NCI-H1048 (cell line): ENCODE results near the gene SLC2A8.
A peak's percentile ranks its signal among the peaks of the same experiment; 100 is the strongest.

ENCODE experiments used
- DNase-seq: peaks from one replicate; lab custom pipeline; 2025; lab: John Stamatoyannopoulos, UW

SLC2A8 gene

DNA sequence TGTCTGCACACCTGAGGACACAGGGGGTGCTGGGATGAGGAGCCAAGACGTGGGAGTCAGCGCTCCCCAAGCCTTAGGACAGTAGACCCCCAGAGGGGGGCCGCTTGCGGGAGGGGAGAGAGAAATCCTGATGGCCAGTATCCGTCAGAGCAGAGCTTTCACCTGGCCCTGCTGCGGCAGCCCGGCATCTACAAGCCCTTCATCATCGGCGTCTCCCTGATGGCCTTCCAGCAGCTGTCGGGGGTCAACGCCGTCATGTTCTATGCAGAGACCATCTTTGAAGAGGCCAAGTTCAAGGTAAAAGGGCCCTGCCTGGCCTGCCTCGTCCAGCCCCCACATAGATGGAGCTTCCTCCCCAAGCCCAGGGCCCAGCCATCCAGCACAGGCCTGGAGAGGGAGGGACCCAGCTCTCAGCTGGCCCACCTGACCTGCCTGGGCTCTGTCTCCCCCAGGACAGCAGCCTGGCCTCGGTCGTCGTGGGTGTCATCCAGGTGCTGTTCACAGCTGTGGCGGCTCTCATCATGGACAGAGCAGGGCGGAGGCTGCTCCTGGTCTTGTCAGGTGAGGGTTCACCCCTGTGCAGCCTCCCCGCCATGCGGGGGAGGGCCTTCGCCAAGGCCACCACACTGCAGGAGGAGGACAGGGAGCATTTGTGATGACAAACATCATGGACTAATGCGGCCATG is 6.7 kb downstream of the SLC2A8 start:
- no peak for DNase-seq

- DNase-seq: no peak
These were observed 7.7 kb downstream of the SLC2A8 start for GRCh38 chr9:127404631-127405030.

DNA sequence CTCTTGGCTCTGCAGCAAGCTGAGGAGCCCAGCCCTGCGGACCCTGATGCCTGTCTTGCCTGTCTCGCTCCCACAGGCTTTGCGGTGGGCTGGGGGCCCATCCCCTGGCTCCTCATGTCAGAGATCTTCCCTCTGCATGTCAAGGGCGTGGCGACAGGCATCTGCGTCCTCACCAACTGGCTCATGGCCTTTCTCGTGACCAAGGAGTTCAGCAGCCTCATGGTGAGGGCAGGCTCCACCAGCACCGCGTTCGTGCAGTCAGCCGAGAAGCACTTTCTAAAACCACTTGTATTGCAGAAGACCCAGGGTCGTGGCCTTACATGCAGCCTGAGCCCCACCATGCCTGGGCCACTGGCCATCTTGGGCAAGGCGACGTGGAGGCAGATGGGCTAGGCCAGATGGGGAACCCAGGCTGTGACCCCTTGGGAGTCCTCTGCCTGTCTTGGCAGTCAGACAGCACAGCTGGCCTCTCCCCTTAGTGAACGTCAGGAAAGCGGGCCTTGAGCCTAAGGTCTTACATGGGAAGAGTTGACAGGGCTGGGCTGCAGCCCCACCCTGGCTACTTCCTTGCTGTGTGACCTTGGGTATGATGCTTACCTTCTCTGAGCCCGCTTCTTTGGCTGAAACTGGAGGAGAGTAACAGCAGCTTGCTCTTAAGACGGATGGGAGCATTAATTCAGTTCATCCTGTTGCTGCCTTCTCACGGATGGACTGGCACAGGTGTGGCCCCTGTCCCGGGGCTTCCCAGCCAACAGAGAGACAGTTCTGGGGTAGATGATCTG is 8.6 kb downstream of the SLC2A8 start:
- DNase-seq: no peak

DNA sequence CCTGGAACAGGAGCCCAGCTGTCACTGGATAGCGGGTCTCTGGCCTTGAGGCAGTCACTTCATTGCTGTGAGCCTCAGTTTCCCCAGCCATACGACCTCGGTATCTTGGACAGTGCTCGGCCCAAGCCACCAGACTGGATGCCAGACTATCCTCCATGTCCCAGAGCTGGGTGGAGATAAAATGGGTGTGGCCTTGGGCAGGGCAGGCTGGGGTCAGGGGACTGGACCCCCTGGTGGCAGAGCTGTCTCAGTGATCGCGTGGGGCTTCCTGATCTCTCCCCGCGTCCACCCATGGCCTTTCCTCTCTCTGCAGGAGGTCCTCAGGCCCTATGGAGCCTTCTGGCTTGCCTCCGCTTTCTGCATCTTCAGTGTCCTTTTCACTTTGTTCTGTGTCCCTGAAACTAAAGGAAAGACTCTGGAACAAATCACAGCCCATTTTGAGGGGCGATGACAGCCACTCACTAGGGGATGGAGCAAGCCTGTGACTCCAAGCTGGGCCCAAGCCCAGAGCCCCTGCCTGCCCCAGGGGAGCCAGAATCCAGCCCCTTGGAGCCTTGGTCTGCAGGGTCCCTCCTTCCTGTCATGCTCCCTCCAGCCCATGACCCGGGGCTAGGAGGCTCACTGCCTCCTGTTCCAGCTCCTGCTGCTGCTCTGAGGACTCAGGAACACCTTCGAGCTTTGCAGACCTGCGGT is 10.0 kb downstream of the SLC2A8 start:
- DNase-seq: no peak

DNA sequence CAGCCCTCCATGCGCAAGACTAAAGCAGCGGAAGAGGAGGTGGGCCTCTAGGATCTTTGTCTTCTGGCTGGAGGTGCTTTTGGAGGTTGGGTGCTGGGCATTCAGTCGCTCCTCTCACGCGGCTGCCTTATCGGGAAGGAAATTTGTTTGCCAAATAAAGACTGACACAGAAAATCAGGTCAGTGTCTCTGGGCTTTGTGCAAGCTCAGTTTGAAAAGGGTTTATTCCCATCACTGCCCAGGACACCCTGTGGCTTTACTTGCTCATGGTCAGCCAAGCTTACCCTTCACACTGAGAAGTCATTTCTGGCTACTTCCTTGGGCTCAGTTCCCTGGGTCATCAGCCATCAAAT is 10.5 kb downstream of the SLC2A8 start:
- no peak for DNase-seq

DNA sequence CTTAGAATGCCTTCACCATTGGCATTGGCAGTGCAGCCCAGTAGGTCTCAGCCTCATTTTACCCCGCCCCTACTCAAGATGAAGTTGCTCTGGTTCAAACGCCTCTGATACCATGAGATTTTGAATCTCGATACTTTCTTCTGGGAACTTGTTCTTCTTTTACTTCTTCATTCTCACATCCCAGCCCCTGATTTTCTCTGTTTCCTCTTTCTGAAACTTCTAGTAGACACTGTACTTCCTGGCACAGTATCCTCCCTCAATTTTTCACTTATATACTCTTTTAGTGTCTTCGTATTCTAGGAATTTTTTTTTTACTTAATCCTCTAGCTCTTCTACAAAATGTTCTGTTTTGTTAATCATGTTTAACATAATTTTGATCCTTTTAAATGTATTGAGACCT is 14.2 kb downstream of the SLC2A8 start:
- DNase-seq: no peak

DNA sequence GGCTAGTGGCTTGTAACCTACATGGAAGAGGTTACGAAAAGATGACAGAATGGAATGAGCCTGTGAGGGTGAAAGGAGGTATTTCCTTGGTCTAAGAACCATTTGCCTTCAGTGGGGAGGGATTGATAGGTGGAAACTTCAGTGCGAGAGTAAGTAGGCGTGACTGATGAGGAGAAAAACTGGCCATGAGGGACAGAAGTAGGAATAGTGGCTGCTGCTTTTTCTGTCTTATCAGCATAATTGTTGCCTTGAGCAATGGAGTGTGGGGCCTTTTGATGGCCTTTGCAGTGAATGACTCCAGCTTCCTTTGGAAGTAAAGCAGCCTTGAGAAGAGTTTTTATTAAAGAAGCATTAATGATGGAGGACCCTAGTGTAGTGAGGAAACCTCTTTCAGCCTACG is 18.2 kb downstream of the SLC2A8 start:
- DNase-seq: no peak

- DNase-seq: no peak
These were observed 18.7 kb downstream of the SLC2A8 start for GRCh38 chr9:127415657-127416056.

DNA sequence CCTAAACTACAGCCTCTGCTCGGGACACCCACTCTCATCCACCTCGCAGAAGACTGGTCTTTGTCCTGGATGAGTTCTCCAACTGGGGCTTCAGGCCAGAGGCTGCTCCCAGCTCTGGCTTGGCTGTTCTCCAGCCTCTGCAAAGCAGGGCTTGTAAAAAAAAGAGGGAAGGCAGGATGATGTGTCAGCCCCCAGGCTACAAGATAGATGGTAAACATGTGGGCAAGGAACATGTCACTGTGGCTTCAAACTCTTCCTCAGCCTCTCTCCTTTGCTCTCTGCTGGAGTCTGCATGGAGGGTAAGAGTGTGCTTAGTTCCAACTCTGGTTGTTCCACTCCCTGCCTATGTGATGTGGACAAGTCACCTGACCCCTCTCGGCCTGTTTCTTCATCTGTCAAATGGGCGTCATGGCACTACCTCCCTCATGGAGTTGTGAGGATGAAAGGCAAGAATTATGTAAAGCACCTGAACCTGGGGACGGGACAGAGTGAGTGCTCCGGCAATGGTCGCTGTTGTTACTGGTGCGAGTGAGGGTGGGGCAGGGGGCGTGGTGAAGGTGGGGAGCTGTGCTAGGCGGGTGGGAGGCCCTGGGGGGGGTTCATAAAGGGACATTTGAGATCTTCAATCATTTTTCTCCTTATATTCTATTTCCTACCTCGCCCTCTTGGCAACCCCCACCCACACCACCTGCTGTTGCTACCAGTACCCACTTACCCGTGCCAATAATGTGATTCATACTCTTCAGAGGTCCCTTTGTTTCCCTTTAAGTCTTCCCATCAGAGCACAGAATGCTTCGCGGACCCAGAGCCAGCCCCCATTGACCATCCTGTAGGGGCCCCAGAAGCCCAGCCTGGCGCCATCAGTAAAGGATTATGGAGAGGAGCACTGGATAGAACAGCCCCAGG is 20.4 kb downstream of the SLC2A8 start:
- no peak for DNase-seq

- DNase-seq: no peak
These were observed 21.1 kb downstream of the SLC2A8 start for GRCh38 chr9:127418037-127418471.

DNA sequence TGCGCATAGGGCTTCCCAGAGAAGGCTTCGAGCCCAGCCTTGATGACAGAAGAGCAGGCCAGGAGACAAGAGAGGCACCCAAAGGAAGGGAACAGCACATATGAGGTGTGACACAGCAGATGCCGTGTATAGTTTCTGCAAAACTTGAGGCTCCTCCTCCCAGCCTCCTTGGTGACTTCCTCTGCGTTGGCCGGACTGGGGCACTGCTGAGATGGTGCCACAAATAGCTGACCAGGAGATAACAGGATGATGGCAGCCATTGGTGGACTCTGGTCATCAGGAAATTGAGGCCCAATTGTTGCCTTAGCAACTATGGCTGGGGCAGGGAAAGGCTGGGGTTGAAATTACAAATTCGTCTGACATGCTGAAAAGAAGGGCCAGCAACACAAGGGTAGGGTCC is 22.4 kb downstream of the SLC2A8 start:
- no peak for DNase-seq

DNA sequence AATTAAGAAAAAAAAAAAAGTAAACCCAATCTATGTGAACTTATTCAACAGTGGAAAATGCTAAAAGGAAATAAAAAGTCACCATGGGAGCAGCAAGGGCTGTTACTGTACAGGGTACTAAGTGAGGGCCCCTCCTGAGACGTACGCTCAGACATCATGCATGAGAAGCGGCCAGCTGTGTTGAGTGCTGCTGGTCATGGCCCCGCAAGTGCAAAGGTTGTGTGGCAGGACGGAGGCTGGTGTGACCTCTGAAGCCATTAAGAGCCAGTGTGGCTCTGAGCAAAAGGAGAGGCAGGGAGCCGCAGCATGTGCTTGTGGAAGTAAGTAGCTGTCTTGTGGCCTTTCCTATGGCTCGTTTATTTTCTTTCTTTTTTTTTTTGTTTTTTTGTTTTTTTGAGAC is 24.1 kb downstream of the SLC2A8 start:
- no peak for DNase-seq

GRCh38 chr9:127422133-127422782 is 25.3 kb downstream of the SLC2A8 start:
- no peak for DNase-seq

GRCh38 chr9:127422787-127423186 is 25.8 kb downstream of the SLC2A8 start:
- no peak for DNase-seq

DNA sequence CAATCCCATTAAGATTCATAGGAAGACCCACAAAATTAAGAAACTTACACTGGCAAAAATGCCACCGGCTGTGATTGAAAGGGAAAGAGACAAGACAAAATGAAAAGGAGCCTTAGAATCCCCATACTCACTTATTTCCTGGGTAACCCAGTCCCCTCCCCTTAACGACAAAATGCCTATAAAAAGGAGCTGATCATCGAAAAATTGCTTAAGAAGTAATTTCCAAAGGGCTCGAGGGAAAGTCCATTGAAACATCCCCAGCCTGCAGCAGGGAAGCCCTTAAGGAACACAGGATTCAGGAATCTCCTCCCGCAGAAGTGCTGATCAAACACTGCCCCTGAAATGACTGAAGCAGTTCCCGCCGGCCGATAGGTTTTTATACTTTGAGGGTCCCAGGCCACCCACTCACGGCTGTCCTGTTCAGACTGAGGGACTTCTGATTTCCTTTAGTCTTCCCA is 26.5 kb downstream of the SLC2A8 start:
- DNase-seq: no peak

DNA sequence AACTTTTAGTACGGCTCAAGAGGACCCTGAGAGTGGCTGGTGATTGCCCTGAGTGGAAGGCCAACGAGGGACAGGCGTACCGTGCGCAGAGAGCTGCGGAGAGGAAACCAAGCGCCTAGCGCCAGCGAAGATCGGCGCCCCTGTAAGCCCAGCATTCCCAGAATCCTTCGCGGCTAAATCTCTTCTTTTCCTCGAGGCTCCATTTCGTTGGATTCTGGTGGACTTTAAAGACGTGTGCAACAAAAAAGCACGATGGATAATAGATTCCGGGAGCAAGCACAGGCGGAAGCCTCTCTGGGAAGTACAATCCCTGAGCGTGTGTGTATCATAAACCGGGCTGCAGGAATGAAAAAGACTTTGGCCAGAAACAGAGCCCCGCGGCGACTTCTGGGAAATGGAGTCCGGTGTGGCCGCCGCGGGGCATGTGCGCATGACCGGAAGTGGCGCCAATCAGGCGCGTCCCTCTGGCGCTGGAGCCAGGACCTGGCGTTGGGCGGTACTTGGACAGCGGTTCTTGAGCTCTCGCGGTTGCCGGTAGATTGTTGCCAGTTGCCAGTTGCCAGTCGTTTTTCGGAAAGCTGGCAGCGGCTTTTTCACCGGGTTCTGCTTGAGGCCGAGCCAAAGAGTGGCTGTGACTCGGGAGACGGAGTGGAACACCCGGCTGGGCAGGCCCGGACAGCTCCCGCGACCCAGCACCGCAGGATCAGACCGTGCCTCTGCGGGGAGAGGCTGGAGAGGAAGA is 27.1 kb downstream of the SLC2A8 start, which contains the start of gene ZNF79:
Gene ZNF79, plus strand, starts transcription at position 449 of the 742 bp plus-strand sequence. CDS start 406 bp downstream, outside the sequence.
- peak; percentile 81 for DNase-seq

- no peak for DNase-seq
These were observed 27.7 kb downstream of the SLC2A8 start for GRCh38 chr9:127424676-127424999.

- DNase-seq: no peak
These were observed 29.8 kb downstream of the SLC2A8 start for GRCh38 chr9:127426756-127427155.

- DNase-seq: no peak
These were observed 31.4 kb downstream of the SLC2A8 start for GRCh38 chr9:127428348-127428747.

- DNase-seq: no peak
These were observed 33.4 kb downstream of the SLC2A8 start for GRCh38 chr9:127430415-127430814.
